ENCODE data around the gene ATF7IP2.

Gene ATF7IP2

GRCh38 chr16:10511829-10512228, 126.0 kb downstream of the ATF7IP2 start:
- DNase-seq (ENCODE audit: low read depth in 2 of 2) = peak in 1 of 2 donors; percentile 1

- peak in 1 of 2 donors; percentile 13 for DNase-seq (ENCODE audit: low read depth in 2 of 2)
Measured at GRCh38 chr16:10514369-10515055, 128.7 kb downstream of the ATF7IP2 start.

- DNase-seq (ENCODE audit: low read depth in 2 of 2) = no peak
Measured at GRCh38 chr16:10517868-10518267, 132.0 kb downstream of the ATF7IP2 start.

GRCh38 chr16:10518479-10519041, 132.7 kb downstream of the ATF7IP2 start:
- DNase-seq (ENCODE audit: low read depth in 2 of 2) = no peak

- DNase-seq (ENCODE audit: low read depth in 2 of 2) = no peak
Measured at GRCh38 chr16:10519297-10519696, 133.4 kb downstream of the ATF7IP2 start.

GRCh38 chr16:10519929-10520868, 134.3 kb downstream of the ATF7IP2 start:
- DNase-seq (ENCODE audit: low read depth in 2 of 2) = no peak

GRCh38 chr16:10520869-10521578, 135.2 kb downstream of the ATF7IP2 start:
- DNase-seq (ENCODE audit: low read depth in 2 of 2) = no peak

- peak in 1 of 2 donors; percentile 8 for DNase-seq (ENCODE audit: low read depth in 2 of 2)
Measured at GRCh38 chr16:10521681-10522274, 135.9 kb downstream of the ATF7IP2 start.

- no peak for DNase-seq (ENCODE audit: low read depth in 2 of 2)
Measured at GRCh38 chr16:10522966-10523365, 137.1 kb downstream of the ATF7IP2 start.

- DNase-seq (ENCODE audit: low read depth in 2 of 2) = no peak
Measured at GRCh38 chr16:10525214-10525825, 139.5 kb downstream of the ATF7IP2 start.

GRCh38 chr16:10526962-10527361, 141.1 kb downstream of the ATF7IP2 start:
- no peak for DNase-seq (ENCODE audit: low read depth in 2 of 2)

GRCh38 chr16:10528635-10529034, 142.8 kb downstream of the ATF7IP2 start:
- no peak for DNase-seq (ENCODE audit: low read depth in 2 of 2)

GRCh38 chr16:10529895-10530669, 144.2 kb downstream of the ATF7IP2 start:
- DNase-seq (ENCODE audit: low read depth in 2 of 2) = no peak

- DNase-seq (ENCODE audit: low read depth in 2 of 2) = no peak
Measured at GRCh38 chr16:10530685-10531084, 144.8 kb downstream of the ATF7IP2 start.

- DNase-seq (ENCODE audit: low read depth in 2 of 2) = no peak
Measured at GRCh38 chr16:10531582-10531981, 145.7 kb downstream of the ATF7IP2 start.
